DMS114 treated with DMSO at 0.1 percent for 48 hours (cell line): ENCODE measurements around the gene DR1.
A peak's percentile ranks its signal among the peaks of the same experiment; 100 is the strongest.

Experiments used
- DNase-seq: peaks from one replicate; lab custom pipeline; 2025; ENCODE audit not compliant: unreplicated experiment; lab: John Stamatoyannopoulos, UW

The DR1 gene

GRCh38 chr1:93345633-93346420 is at the start of gene DR1:
TSS of gene DR1 (plus strand) at chr1:93345907. CDS start at chr1:93346646, 739 bp downstream.
- peak; percentile 72 for DNase-seq

- no peak for DNase-seq
Observed at GRCh38 chr1:93296555-93297154, 49.1 kb upstream of the DR1 start.

GRCh38 chr1:93301131-93301530 is 44.6 kb upstream of the DR1 start:
- DNase-seq = no peak

GRCh38 chr1:93302078-93302477 is 43.6 kb upstream of the DR1 start:
- DNase-seq = no peak

- DNase-seq = peak; percentile 32
Observed at GRCh38 chr1:93304716-93305138, 41.0 kb upstream of the DR1 start.

DNA sequence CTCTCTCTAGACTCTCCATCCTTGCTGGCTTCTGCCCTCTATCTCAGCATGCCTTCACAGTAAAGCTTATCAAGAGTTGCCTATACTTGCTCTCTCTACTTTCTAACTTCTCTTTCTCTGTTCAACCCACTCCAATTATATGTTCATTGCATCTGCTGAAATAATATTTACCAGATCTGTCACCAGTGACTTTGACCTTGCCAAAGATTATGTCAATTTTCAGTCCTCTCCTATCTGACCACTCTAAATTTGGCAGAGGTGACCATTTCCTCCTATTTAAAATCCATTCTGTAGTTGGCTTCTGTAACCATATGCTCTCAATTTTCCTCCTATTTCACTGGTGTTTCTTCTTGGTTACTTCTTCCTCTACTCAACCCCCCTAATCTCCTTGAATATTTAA is 38.8 kb upstream of the DR1 start:
- no peak for DNase-seq

DNA sequence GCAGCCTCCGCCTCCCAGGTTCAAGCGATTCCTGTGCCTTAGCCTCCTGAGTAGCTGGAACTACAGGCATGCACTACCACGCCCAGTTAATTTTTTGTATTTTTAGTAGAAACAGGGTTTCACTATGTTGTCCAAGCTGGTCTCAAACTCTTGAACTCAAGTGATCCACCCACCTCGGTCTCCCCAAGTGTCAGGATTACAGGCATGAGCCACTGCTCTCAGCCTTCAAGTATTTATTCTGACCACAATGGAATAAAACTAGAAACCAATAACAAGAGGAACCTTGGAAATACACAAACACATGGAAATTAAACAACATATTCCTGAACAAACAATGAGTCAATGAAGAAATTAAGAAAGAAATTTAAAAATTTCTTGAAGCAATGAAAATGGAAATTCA is 32.7 kb upstream of the DR1 start:
- DNase-seq = no peak

- DNase-seq = no peak
Observed at GRCh38 chr1:93317207-93317606, 28.5 kb upstream of the DR1 start.

DNA sequence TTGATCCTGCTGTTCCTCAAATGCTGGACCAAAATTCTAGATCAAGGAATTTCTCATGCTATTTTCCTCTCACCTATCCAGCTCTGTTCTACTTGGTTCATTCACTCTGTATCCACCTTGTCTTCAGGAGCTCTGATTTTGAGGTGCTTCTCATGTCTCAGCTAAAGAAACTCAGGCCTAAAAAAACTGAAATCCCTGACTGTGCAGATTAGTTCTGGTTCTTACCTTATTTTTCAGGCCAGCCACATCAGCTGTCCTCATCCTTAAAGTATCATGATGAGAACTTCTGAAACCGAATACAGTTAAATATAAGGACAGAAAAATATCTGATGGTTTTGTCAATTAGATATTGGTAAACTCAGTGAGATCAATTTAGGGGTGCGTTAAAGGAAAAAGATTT is 27.8 kb upstream of the DR1 start:
- no peak for DNase-seq

DNA sequence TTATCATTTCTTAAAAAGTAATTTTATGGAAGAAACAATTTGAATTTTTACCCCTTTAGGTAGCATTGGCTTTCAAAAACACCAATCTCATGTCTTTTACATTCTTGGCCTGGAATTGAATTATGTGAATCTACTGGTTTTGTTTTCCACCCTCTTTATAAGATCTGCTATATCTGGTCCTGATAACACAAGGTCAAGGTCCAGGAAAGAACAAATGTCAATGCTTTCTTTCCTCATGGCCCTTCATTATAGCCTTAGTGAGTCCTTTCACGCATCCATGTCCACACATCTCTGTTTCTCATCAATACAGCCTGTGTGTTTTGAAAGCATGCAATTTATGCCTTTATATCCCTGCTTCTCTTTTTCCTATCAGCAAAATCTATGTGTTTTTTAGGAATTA is 24.0 kb upstream of the DR1 start:
- no peak for DNase-seq

GRCh38 chr1:93322349-93322748 is 23.4 kb upstream of the DR1 start:
- no peak for DNase-seq

- no peak for DNase-seq
Observed at GRCh38 chr1:93323185-93323820, 22.4 kb upstream of the DR1 start.

- DNase-seq = no peak
Observed at GRCh38 chr1:93324486-93325464, 20.9 kb upstream of the DR1 start.

DNA sequence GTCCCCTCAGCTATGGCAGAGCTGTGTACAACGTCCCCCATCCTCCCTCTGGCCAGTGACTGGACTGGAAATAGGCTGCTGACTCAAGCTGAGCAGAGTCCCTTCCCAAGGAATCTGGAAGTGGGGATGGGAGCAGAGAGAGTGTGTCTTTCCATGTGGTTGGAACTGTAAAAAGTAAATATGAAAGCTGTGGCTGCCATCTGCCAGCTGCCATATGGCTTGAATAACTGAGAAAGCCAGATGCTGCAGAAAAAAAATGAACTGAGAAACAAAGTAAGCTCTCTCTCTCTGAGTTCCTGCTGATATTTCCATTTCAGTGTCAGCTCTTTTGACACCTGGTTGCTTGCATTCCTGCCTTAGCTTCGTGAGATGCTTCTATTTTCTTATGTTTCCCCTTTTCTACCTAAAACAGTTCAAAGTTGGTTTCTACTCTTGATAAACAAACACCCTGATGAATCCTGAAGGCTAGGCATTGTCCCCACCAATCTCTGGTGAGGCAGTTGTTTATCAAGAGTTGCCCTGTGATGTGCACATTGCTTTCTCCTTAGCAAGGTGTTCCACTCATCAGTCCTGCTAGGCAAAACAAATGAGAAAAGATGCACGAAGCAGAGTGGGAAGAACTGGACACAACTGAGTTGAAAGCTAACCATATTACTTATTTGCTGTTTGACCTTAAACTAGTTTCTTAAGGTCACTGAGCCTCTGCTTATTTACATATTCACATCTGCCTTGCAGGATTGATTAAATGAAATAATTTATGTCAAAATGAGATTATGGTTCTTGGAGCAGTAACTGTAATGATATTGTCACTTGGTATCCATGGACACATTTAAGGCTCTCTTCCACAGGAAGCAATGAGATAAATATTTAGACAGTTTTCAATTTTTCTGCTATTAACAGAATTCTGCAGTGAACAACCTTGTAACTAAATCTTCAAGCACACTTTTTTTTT is 16.6 kb upstream of the DR1 start:
- no peak for DNase-seq

- no peak for DNase-seq
Observed at GRCh38 chr1:93330196-93330595, 15.5 kb upstream of the DR1 start.

GRCh38 chr1:93330617-93331016 is 15.1 kb upstream of the DR1 start:
- DNase-seq = no peak

DNA sequence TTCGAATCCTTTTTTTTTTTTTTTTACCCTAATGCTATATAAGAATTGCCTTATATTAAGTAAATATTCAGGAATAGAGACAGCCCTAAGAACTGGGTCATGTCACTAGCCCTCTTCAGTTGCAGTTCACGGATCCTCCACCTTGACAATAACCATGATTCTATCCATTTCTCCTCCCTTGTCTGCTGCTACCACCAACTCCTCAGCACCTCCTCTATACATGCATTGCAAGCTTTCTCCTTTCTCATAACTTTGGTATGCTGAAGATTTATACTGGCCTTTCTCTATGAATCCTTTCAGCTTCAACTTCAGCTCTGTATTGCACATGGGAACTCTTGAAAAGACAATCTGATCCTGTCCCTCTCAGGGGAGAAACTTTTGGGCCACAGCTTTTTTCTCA is 14.3 kb upstream of the DR1 start:
- no peak for DNase-seq

- DNase-seq = no peak
Observed at GRCh38 chr1:93332368-93332767, 13.3 kb upstream of the DR1 start.

DNA sequence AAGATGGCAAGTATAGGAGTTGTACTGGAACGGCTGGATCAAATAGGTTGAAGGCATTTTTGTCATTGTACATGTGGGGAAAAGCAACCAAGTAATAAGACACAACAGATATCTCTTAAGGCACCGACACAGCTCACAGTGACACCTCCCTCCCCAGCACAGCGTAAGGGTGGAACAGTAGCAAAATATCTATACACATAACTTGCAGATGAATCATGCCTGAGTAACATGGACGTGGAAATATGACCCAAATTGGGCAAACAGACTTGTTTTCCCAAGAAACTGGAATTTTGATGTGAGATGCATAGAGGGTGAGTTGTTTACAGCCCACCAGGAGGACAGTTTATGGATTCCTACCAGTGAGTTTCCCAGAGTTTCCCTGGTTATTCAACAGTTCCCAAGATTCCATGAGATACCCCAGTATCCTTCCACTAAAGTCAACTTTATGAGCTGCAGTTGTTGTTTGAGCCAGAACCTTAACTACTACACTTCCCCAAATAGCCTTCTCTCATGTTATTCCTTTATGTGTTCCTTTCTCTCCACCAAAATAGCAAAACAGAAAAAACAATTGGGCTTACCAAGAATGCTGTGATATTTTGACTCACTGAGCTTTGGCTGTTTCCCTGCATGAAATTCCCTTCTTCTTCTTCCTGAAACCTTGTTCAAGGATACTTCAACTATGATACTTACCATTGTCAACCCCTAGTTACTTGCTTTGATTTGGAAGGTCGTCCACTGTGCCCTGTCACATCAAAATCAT is 7.1 kb upstream of the DR1 start:
- no peak for DNase-seq
